Memory B cell (primary cell): ENCODE results near the gene VAV2.

Experiments used
- ATAC-seq: fragments of 150-1000 bp; cut with Tn5 transposase; 2 replicates; pipeline ENCODE4 v1.10.0; 2021; ENCODE audit warnings: low read depth, mild to moderate bottlenecking, moderate library complexity
- DNase-seq, 2 donors: peaks; one replicate each; pipeline ENCODE4 v3.0.0; 2022; ENCODE audit warnings: low spot score in 2 of 2
- H3K27ac Mint-ChIP-seq: one replicate; pipeline ENCODE4 v1.8.0; 2022; ENCODE audit warnings: mild to moderate bottlenecking, moderate library complexity, mixed read lengths
- H3K27me3 Mint-ChIP-seq: one replicate; pipeline ENCODE4 v1.8.0; 2022; ENCODE audit warnings: mixed read lengths
- H3K36me3 Mint-ChIP-seq: one replicate; pipeline ENCODE4 v1.8.0; 2022; ENCODE audit warnings: mild to moderate bottlenecking, mixed read lengths
- H3K4me1 Mint-ChIP-seq: one replicate; pipeline ENCODE4 v1.8.0; 2022; ENCODE audit warnings: mixed read lengths
- H3K4me3 Mint-ChIP-seq: one replicate; pipeline ENCODE4 v1.8.0; 2022; ENCODE audit warnings: mild to moderate bottlenecking, moderate library complexity, mixed read lengths
- H3K9me3 Mint-ChIP-seq: one replicate; pipeline ENCODE4 v1.8.0; 2022; ENCODE audit warnings: mixed read lengths

The VAV2 gene

GRCh38 chr9:133920471-133920870 is 71.7 kb downstream of the VAV2 start:
- Mint-ChIP-seq H3K4me3 (no peak overlapping the region), H3K27ac (no peak overlapping the region), H3K9me3 (no peaks in the 10 kb centered on the region), H3K4me1 (peaks cover 24% of the 10 kb centered on the region), H3K27me3 (no peaks in the 10 kb centered on the region), H3K36me3 (peaks cover 21% of the 10 kb centered on the region)
- ATAC-seq: no peak
- DNase-seq: no peak

GRCh38 chr9:133919253-133920115 is 72.6 kb downstream of the VAV2 start:
- DNase-seq: no peak
- Mint-ChIP-seq H3K27ac (no peak overlapping the region), H3K4me1 (peaks cover 31% of the 10 kb centered on the region), H3K36me3 (peaks cover 18% of the 10 kb centered on the region), H3K4me3 (no peak overlapping the region), H3K27me3 (no peaks in the 10 kb centered on the region), H3K9me3 (no peaks in the 10 kb centered on the region)
- ATAC-seq: no peak

GRCh38 chr9:133918111-133918813 is 73.9 kb downstream of the VAV2 start:
- Mint-ChIP-seq H3K9me3 (no peaks in the 10 kb centered on the region), H3K36me3 (peaks cover 11% of the 10 kb centered on the region), H3K27ac (no peak overlapping the region), H3K4me1 (peaks cover 34% of the 10 kb centered on the region), H3K4me3 (no peak overlapping the region), H3K27me3 (no peaks in the 10 kb centered on the region)
- DNase-seq: no peak
- no peak for ATAC-seq

- Mint-ChIP-seq H3K4me1 (peaks cover 31% of the 10 kb centered on the region), H3K36me3 (peaks cover 7% of the 10 kb centered on the region), H3K4me3 (no peak overlapping the region), H3K27ac (no peak overlapping the region), H3K9me3 (no peaks in the 10 kb centered on the region), H3K27me3 (no peaks in the 10 kb centered on the region)
- ATAC-seq: no peak
- no peak for DNase-seq
These were observed 74.7 kb downstream of the VAV2 start for GRCh38 chr9:133917375-133917774.

- no peak for DNase-seq
- Mint-ChIP-seq H3K9me3 (no peaks in the 10 kb centered on the region), H3K36me3 (peaks cover 8% of the 10 kb centered on the region), H3K27ac (no peak overlapping the region), H3K4me3 (no peak overlapping the region), H3K4me1 (peaks cover 35% of the 10 kb centered on the region), H3K27me3 (no peaks in the 10 kb centered on the region)
- ATAC-seq: no peak
These were observed 76.0 kb downstream of the VAV2 start for GRCh38 chr9:133916159-133916541.

- H3K4me1 Mint-ChIP-seq: peaks cover 40% of the 10 kb centered on the region
These were observed 76.5 kb downstream of the VAV2 start for GRCh38 chr9:133915534-133916158.

GRCh38 chr9:133914442-133915342 is 77.4 kb downstream of the VAV2 start:
- DNase-seq (no peak), ATAC-seq (no peak)
- peaks cover 43% of the 10 kb centered on the region for H3K4me1 Mint-ChIP-seq
- H3K4me3 Mint-ChIP-seq: no peak overlapping the region
- H3K36me3 Mint-ChIP-seq: peaks cover 13% of the 10 kb centered on the region
- H3K27me3 Mint-ChIP-seq: no peaks in the 10 kb centered on the region
- peak overlapping the region; percentile 74 for H3K27ac Mint-ChIP-seq
- H3K9me3 Mint-ChIP-seq: no peaks in the 10 kb centered on the region

More at GRCh38 chr9:133915534-133916158, 76.5 kb downstream of the VAV2 start:
- Mint-ChIP-seq H3K27ac (peak overlapping the region; percentile 74), H3K36me3 (peaks cover 11% of the 10 kb centered on the region), H3K9me3 (no peaks in the 10 kb centered on the region), H3K27me3 (no peaks in the 10 kb centered on the region), H3K4me3 (no peak overlapping the region)
- no peak for ATAC-seq
- no peak for DNase-seq

- H3K9me3 Mint-ChIP-seq: no peaks in the 10 kb centered on the region
- no peak overlapping the region for H3K4me3 Mint-ChIP-seq
- ATAC-seq: no peak
- H3K27ac Mint-ChIP-seq: peak overlapping the region; percentile 74
- peaks cover 11% of the 10 kb centered on the region for H3K36me3 Mint-ChIP-seq
- no peaks in the 10 kb centered on the region for H3K27me3 Mint-ChIP-seq
- H3K4me1 Mint-ChIP-seq: peaks cover 44% of the 10 kb centered on the region
- DNase-seq: no peak
These were observed 78.4 kb downstream of the VAV2 start for GRCh38 chr9:133913571-133914369.

GRCh38 chr9:133910855-133911514 is 81.1 kb downstream of the VAV2 start:
- DNase-seq (no peak), ATAC-seq (no peak)
- Mint-ChIP-seq H3K9me3 (no peaks in the 10 kb centered on the region), H3K27ac (peak overlapping the region; percentile 45), H3K27me3 (no peaks in the 10 kb centered on the region), H3K4me1 (peaks cover 43% of the 10 kb centered on the region), H3K4me3 (peak overlapping the region; percentile 11), H3K36me3 (peaks cover 11% of the 10 kb centered on the region)

- DNase-seq (no peak), ATAC-seq (no peak)
- H3K4me1 Mint-ChIP-seq: peaks cover 32% of the 10 kb centered on the region
- no peaks in the 10 kb centered on the region for H3K9me3 Mint-ChIP-seq
- H3K36me3 Mint-ChIP-seq: peaks cover 9% of the 10 kb centered on the region
- no peaks in the 10 kb centered on the region for H3K27me3 Mint-ChIP-seq
- peak overlapping the region; percentile 41 for H3K27ac Mint-ChIP-seq
- no peak overlapping the region for H3K4me3 Mint-ChIP-seq
These were observed 84.9 kb downstream of the VAV2 start for GRCh38 chr9:133906932-133907910.

GRCh38 chr9:133906218-133906617 is 85.9 kb downstream of the VAV2 start:
- no peaks in the 10 kb centered on the region for H3K27me3 Mint-ChIP-seq
- H3K4me3 Mint-ChIP-seq: no peak overlapping the region
- H3K9me3 Mint-ChIP-seq: no peaks in the 10 kb centered on the region
- peaks cover 5% of the 10 kb centered on the region for H3K36me3 Mint-ChIP-seq
- ATAC-seq: no peak
- H3K27ac Mint-ChIP-seq: peak overlapping the region; percentile 41
- no peak for DNase-seq
- peaks cover 34% of the 10 kb centered on the region for H3K4me1 Mint-ChIP-seq

- H3K4me1 Mint-ChIP-seq: peaks cover 33% of the 10 kb centered on the region
- no peak overlapping the region for H3K27ac Mint-ChIP-seq
- no peak for DNase-seq
These were observed 86.6 kb downstream of the VAV2 start for GRCh38 chr9:133905493-133905892.

More at GRCh38 chr9:133905493-133905892, 86.6 kb downstream of the VAV2 start:
- peaks cover 2% of the 10 kb centered on the region for H3K36me3 Mint-ChIP-seq
- H3K4me3 Mint-ChIP-seq: no peak overlapping the region
- no peaks in the 10 kb centered on the region for H3K27me3 Mint-ChIP-seq
- no peaks in the 10 kb centered on the region for H3K9me3 Mint-ChIP-seq
- no peak for ATAC-seq
